ENCODE data around the gene ZP2.

DNA sequence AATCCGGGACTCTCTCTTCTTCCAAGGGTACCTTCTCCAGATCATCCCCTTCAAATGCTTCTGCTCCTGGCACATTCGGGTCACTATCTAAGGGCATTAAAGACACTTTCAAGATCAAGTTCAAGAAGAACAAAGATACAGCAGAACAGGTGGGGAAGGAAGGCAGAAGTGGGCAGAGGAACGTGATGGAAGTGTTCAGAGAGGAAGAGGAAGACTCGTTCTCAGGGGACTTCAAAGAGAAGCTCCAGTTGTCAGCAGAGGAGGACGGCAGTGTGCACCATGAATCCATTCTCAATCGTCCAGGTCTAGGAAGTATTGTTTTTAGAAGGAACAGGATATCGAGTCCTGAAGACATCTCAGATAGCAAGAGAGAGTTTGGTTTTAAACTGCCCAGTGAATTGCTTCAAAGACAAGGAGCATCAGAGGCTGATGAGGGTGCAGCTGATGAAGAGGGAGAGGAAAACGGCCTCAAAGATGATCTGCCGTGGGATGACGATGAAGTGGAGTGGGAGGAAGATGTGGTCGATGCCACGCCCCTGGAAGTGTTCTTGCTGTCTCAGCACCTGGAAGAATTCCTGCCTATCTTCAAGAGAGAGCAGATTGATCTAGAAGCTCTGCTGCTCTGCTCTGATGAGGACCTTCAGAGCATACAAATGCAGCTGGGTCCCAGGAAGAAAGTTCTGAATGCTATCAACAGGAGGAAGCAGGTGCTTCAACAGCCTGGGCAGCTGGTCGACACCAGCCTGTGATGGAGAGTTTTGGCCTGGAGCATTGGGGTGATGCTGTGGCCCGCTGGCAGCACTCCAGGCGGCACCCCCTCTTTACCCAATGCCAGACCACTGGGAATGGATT, 38.9 kb upstream of the ZP2 start:
- TF ChIP-seq, protein P1, sequence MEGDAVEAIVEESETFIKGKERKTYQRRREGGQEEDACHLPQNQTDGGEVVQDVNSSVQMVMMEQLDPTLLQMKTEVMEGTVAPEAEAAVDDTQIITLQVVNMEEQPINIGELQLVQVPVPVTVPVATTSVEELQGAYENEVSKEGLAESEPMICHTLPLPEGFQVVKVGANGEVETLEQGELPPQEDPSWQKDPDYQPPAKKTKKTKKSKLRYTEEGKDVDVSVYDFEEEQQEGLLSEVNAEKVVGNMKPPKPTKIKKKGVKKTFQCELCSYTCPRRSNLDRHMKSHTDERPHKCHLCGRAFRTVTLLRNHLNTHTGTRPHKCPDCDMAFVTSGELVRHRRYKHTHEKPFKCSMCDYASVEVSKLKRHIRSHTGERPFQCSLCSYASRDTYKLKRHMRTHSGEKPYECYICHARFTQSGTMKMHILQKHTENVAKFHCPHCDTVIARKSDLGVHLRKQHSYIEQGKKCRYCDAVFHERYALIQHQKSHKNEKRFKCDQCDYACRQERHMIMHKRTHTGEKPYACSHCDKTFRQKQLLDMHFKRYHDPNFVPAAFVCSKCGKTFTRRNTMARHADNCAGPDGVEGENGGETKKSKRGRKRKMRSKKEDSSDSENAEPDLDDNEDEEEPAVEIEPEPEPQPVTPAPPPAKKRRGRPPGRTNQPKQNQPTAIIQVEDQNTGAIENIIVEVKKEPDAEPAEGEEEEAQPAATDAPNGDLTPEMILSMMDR (conservative IDR thresholded peaks at IDR 0.05 in 1 of 2, IDR thresholded peaks at IDR 0.05 in 1 of 2; ENCODE audit: extremely low read depth in 1 of 2, insufficient read depth in 1 of 2, low read depth in 1 of 2, low read length in 2 of 2): no peak
- no peak for TF ChIP-seq EZH2 (IDR thresholded peaks at IDR 0.05; ENCODE audit: borderline replicate concordance, low read length)

All from mammary epithelial cell (primary cell).